ENCODE measurements around the gene CRELD2.

CRELD2 gene

GRCh38 chr22:49951986-49952896 is 33.8 kb downstream of the CRELD2 start:
- Histone ChIP-seq H3K4me1 (ENCODE audit: insufficient read depth, low read length) (no peaks in the 10 kb centered on the region), H3K36me3 (ENCODE audit: insufficient read depth, low read length) (no peaks in the 10 kb centered on the region), H3K9me3 (ENCODE audit: low read length) (no peaks in the 10 kb centered on the region), H3K9ac (ENCODE audit: low read length) (no peak overlapping the region), H3K27me3 (ENCODE audit: control insufficient read depth in 1 of 2, insufficient read depth in 2 of 2, low read length in 2 of 2) (no peaks in the 10 kb centered on the region), H3K27ac (ENCODE audit: low read depth, low read length) (no peak overlapping the region), H3K4me3 (ENCODE audit: low read depth in 1 of 2, low read length in 2 of 2) (no peak overlapping the region)

- no peak overlapping the region for H3K27ac ChIP-seq (ENCODE audit: low read depth, low read length)
- no peak overlapping the region for H3K9ac ChIP-seq (ENCODE audit: low read length)
- H3K36me3 ChIP-seq (ENCODE audit: insufficient read depth, low read length), result no peaks in the 10 kb centered on the region
- H3K4me1 ChIP-seq (ENCODE audit: insufficient read depth, low read length), result no peaks in the 10 kb centered on the region
- no peak overlapping the region for H3K4me3 ChIP-seq (ENCODE audit: low read depth in 1 of 2, low read length in 2 of 2)
- H3K9me3 ChIP-seq (ENCODE audit: low read length), result no peaks in the 10 kb centered on the region
- no peaks in the 10 kb centered on the region for H3K27me3 ChIP-seq (ENCODE audit: control insufficient read depth in 1 of 2, insufficient read depth in 2 of 2, low read length in 2 of 2)
These were observed 34.7 kb downstream of the CRELD2 start for GRCh38 chr22:49953027-49953679.

- no peak overlapping the region for H3K4me3 ChIP-seq (ENCODE audit: low read depth in 1 of 2, low read length in 2 of 2)
- no peaks in the 10 kb centered on the region for H3K4me1 ChIP-seq (ENCODE audit: insufficient read depth, low read length)
- no peaks in the 10 kb centered on the region for H3K27me3 ChIP-seq (ENCODE audit: control insufficient read depth in 1 of 2, insufficient read depth in 2 of 2, low read length in 2 of 2)
- no peak overlapping the region for H3K9ac ChIP-seq (ENCODE audit: low read length)
- H3K27ac ChIP-seq (ENCODE audit: low read depth, low read length), result no peak overlapping the region
- no peaks in the 10 kb centered on the region for H3K36me3 ChIP-seq (ENCODE audit: insufficient read depth, low read length)
- H3K9me3 ChIP-seq (ENCODE audit: low read length), result no peaks in the 10 kb centered on the region
These were observed 35.4 kb downstream of the CRELD2 start for GRCh38 chr22:49953680-49954344.

GRCh38 chr22:49954354-49954753 is 35.9 kb downstream of the CRELD2 start:
- Histone ChIP-seq H3K36me3 (ENCODE audit: insufficient read depth, low read length) (no peaks in the 10 kb centered on the region), H3K27ac (ENCODE audit: low read depth, low read length) (no peak overlapping the region), H3K4me3 (ENCODE audit: low read depth in 1 of 2, low read length in 2 of 2) (no peak overlapping the region), H3K9ac (ENCODE audit: low read length) (no peak overlapping the region), H3K9me3 (ENCODE audit: low read length) (no peaks in the 10 kb centered on the region), H3K4me1 (ENCODE audit: insufficient read depth, low read length) (no peaks in the 10 kb centered on the region), H3K27me3 (ENCODE audit: control insufficient read depth in 1 of 2, insufficient read depth in 2 of 2, low read length in 2 of 2) (no peaks in the 10 kb centered on the region)

GRCh38 chr22:49954991-49955580 is 36.7 kb downstream of the CRELD2 start:
- no peaks in the 10 kb centered on the region for H3K9me3 ChIP-seq (ENCODE audit: low read length)
- no peak overlapping the region for H3K9ac ChIP-seq (ENCODE audit: low read length)
- H3K27me3 ChIP-seq (ENCODE audit: control insufficient read depth in 1 of 2, insufficient read depth in 2 of 2, low read length in 2 of 2), result no peaks in the 10 kb centered on the region
- H3K27ac ChIP-seq (ENCODE audit: low read depth, low read length), result no peak overlapping the region
- no peak overlapping the region for H3K4me3 ChIP-seq (ENCODE audit: low read depth in 1 of 2, low read length in 2 of 2)
- H3K36me3 ChIP-seq (ENCODE audit: insufficient read depth, low read length), result no peaks in the 10 kb centered on the region
- H3K4me1 ChIP-seq (ENCODE audit: insufficient read depth, low read length), result peaks cover 5% of the 10 kb centered on the region

- Histone ChIP-seq H3K4me3 (ENCODE audit: low read depth in 1 of 2, low read length in 2 of 2) (no peak overlapping the region), H3K9ac (ENCODE audit: low read length) (no peak overlapping the region), H3K9me3 (ENCODE audit: low read length) (no peaks in the 10 kb centered on the region), H3K27me3 (ENCODE audit: control insufficient read depth in 1 of 2, insufficient read depth in 2 of 2, low read length in 2 of 2) (no peaks in the 10 kb centered on the region), H3K4me1 (ENCODE audit: insufficient read depth, low read length) (peaks cover 5% of the 10 kb centered on the region), H3K36me3 (ENCODE audit: insufficient read depth, low read length) (no peaks in the 10 kb centered on the region), H3K27ac (ENCODE audit: low read depth, low read length) (no peak overlapping the region)
These were observed 37.4 kb downstream of the CRELD2 start for GRCh38 chr22:49955581-49956417.

GRCh38 chr22:49956418-49956770 is 38.0 kb downstream of the CRELD2 start:
- Histone ChIP-seq H3K9me3 (ENCODE audit: low read length) (no peaks in the 10 kb centered on the region), H3K27me3 (ENCODE audit: control insufficient read depth in 1 of 2, insufficient read depth in 2 of 2, low read length in 2 of 2) (no peaks in the 10 kb centered on the region), H3K4me3 (ENCODE audit: low read depth in 1 of 2, low read length in 2 of 2) (no peak overlapping the region), H3K4me1 (ENCODE audit: insufficient read depth, low read length) (peaks cover 5% of the 10 kb centered on the region), H3K36me3 (ENCODE audit: insufficient read depth, low read length) (no peaks in the 10 kb centered on the region), H3K9ac (ENCODE audit: low read length) (no peak overlapping the region), H3K27ac (ENCODE audit: low read depth, low read length) (no peak overlapping the region)

- H3K9ac ChIP-seq (ENCODE audit: low read length), result no peak overlapping the region
- peaks cover 5% of the 10 kb centered on the region for H3K4me1 ChIP-seq (ENCODE audit: insufficient read depth, low read length)
- H3K4me3 ChIP-seq (ENCODE audit: low read depth in 1 of 2, low read length in 2 of 2), result no peak overlapping the region
- no peaks in the 10 kb centered on the region for H3K9me3 ChIP-seq (ENCODE audit: low read length)
- H3K27ac ChIP-seq (ENCODE audit: low read depth, low read length), result no peak overlapping the region
- H3K36me3 ChIP-seq (ENCODE audit: insufficient read depth, low read length), result no peaks in the 10 kb centered on the region
- H3K27me3 ChIP-seq (ENCODE audit: control insufficient read depth in 1 of 2, insufficient read depth in 2 of 2, low read length in 2 of 2), result no peaks in the 10 kb centered on the region
These were observed 38.7 kb downstream of the CRELD2 start for GRCh38 chr22:49956914-49957825.

GRCh38 chr22:49957826-49958365 is 39.5 kb downstream of the CRELD2 start:
- Histone ChIP-seq H3K4me3 (ENCODE audit: low read depth in 1 of 2, low read length in 2 of 2) (no peak overlapping the region), H3K4me1 (ENCODE audit: insufficient read depth, low read length) (peaks cover 8% of the 10 kb centered on the region), H3K27ac (ENCODE audit: low read depth, low read length) (no peak overlapping the region), H3K27me3 (ENCODE audit: control insufficient read depth in 1 of 2, insufficient read depth in 2 of 2, low read length in 2 of 2) (no peaks in the 10 kb centered on the region), H3K9ac (ENCODE audit: low read length) (no peak overlapping the region), H3K36me3 (ENCODE audit: insufficient read depth, low read length) (peaks cover under 1% of the 10 kb centered on the region), H3K9me3 (ENCODE audit: low read length) (no peaks in the 10 kb centered on the region)

- no peaks in the 10 kb centered on the region for H3K27me3 ChIP-seq (ENCODE audit: control insufficient read depth in 1 of 2, insufficient read depth in 2 of 2, low read length in 2 of 2)
These were observed 40.0 kb downstream of the CRELD2 start for GRCh38 chr22:49958366-49958921.

More at GRCh38 chr22:49958366-49958921, 40.0 kb downstream of the CRELD2 start:
- Histone ChIP-seq H3K4me3 (ENCODE audit: low read depth in 1 of 2, low read length in 2 of 2) (no peak overlapping the region), H3K9ac (ENCODE audit: low read length) (no peak overlapping the region), H3K4me1 (ENCODE audit: insufficient read depth, low read length) (peaks cover 14% of the 10 kb centered on the region), H3K36me3 (ENCODE audit: insufficient read depth, low read length) (peaks cover 5% of the 10 kb centered on the region), H3K9me3 (ENCODE audit: low read length) (no peaks in the 10 kb centered on the region), H3K27ac (ENCODE audit: low read depth, low read length) (no peak overlapping the region)

All from muscle layer of colon (tissue), 2 donors.